Ishikawa (cell line): ENCODE measurements around the gene COL4A2.

Experiments used
- CEBPB ChIP-seq: IDR thresholded peaks from 2 replicates; pipeline ENCODE4 v1.6.1; 2012
- EP300 ChIP-seq: IDR thresholded peaks from 2 replicates; pipeline ENCODE4 v1.6.1; 2012; ENCODE audit warnings: borderline replicate concordance
- NFIC ChIP-seq: IDR thresholded peaks from 2 replicates; pipeline ENCODE4 v1.6.1; 2012
- RAD21 ChIP-seq: IDR thresholded peaks from 2 replicates; pipeline ENCODE4 v1.6.1; 2012; ENCODE audit warnings: low read depth
- TAF1 ChIP-seq: IDR thresholded peaks from 2 replicates; pipeline ENCODE4 v1.6.1; 2012; ENCODE audit warnings: low read depth, mild to moderate bottlenecking
- TCF12 ChIP-seq: IDR thresholded peaks from 2 replicates; pipeline ENCODE4 v1.6.1; 2012; ENCODE audit warnings: low read depth
- USF1 ChIP-seq: IDR thresholded peaks from 2 replicates; pipeline ENCODE4 v1.6.1; 2012
- YY1 ChIP-seq: IDR thresholded peaks from 2 replicates; pipeline ENCODE4 v1.6.1; 2012; ENCODE audit warnings: low read depth
- ZBTB7A ChIP-seq: IDR thresholded peaks from 2 replicates; pipeline ENCODE4 v1.6.1; 2012; ENCODE audit warnings: low read depth
- TF ChIP-seq, protein P1 (sequence below): IDR thresholded peaks from 2 replicates; pipeline ENCODE4 v1.6.1; 2012; ENCODE audit warnings: low read depth, mild to moderate bottlenecking
- TF ChIP-seq, protein P2 (sequence below): IDR thresholded peaks from 2 replicates; pipeline ENCODE4 v1.6.1; 2012

GRCh38 chr13:110551284-110551683, 244.2 kb downstream of the COL4A2 start:
- TF ChIP-seq, protein P1, sequence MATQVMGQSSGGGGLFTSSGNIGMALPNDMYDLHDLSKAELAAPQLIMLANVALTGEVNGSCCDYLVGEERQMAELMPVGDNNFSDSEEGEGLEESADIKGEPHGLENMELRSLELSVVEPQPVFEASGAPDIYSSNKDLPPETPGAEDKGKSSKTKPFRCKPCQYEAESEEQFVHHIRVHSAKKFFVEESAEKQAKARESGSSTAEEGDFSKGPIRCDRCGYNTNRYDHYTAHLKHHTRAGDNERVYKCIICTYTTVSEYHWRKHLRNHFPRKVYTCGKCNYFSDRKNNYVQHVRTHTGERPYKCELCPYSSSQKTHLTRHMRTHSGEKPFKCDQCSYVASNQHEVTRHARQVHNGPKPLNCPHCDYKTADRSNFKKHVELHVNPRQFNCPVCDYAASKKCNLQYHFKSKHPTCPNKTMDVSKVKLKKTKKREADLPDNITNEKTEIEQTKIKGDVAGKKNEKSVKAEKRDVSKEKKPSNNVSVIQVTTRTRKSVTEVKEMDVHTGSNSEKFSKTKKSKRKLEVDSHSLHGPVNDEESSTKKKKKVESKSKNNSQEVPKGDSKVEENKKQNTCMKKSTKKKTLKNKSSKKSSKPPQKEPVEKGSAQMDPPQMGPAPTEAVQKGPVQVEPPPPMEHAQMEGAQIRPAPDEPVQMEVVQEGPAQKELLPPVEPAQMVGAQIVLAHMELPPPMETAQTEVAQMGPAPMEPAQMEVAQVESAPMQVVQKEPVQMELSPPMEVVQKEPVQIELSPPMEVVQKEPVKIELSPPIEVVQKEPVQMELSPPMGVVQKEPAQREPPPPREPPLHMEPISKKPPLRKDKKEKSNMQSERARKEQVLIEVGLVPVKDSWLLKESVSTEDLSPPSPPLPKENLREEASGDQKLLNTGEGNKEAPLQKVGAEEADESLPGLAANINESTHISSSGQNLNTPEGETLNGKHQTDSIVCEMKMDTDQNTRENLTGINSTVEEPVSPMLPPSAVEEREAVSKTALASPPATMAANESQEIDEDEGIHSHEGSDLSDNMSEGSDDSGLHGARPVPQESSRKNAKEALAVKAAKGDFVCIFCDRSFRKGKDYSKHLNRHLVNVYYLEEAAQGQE: no peak
- TF ChIP-seq EP300 (no peak), YY1 (no peak), TAF1 (no peak), USF1 (no peak), ZBTB7A (no peak), NFIC (no peak), TCF12 (no peak), CEBPB (no peak), RAD21 (no peak)
- TF ChIP-seq, protein P2, sequence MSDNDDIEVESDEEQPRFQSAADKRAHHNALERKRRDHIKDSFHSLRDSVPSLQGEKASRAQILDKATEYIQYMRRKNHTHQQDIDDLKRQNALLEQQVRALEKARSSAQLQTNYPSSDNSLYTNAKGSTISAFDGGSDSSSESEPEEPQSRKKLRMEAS: no peak
